ENCODE data around the gene MYH15. TPM values are rescaled to one million over a fixed set of nuclear protein-coding genes. Genes with fewer than 3 reads are reported as not detected.

MYH15 gene
- total and polyA plus RNA-seq, 10 of the 15 experiments (the other 5 are each of a cell fraction or from before 2014, with no cell fraction given), result 0.05 to 0.27 (median 0.09) TPM; not detected in 1

DNA sequence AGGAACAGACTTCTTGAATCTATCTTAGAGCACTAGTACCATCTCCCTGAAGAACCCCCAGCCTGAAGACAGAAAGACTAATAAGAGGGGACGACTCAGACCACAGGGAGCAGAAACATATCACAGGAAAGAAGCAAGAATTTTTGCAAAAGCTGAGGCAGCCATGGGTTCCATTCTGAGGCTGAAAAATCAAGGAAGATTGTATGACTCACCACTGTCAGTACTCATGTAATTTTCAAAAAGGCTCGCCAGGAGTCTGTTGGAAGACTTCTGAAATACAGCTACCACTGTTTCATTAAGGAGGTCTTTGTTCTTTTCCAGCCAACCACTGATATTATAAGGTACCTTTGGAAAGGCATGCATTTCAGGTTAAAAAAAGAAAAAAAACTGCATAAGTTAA lies 47.5 kb downstream of the MYH15 start:
- H3K9me3 ChIP-seq (replicated peaks; ENCODE audit: control insufficient read depth, insufficient read depth, low read length), result no peaks in the 10 kb centered on the region
- ChIA-PET SMC1A (ENCODE audit: uncharacterized antibody, unreplicated experiment) (interaction anchor here (0.6 kb wide), 2 partner anchors 169 to 238 kb away, joined by 3 read pairs; no protein-coding TSS in a partner anchor), POLR2A (no interaction called here), RAD21 (ENCODE audit: unreplicated experiment) (no interaction called here), CTCF (no interaction called here)
- 19% methylated on average over 2 of the region's 2 CpGs for WGBS (ENCODE audit: insufficient coverage, insufficient replicate concordance, low lambda C conversion rate, missing lambda C conversion rate)
- BruUV-seq (replicated peaks), result no TSS peak
- no peak overlapping the region for H3K27ac ChIP-seq (ENCODE audit: control insufficient read depth, insufficient read depth)
- no peaks in the 10 kb centered on the region for H3K4me1 ChIP-seq (ENCODE audit: control insufficient read depth, insufficient read depth, low read length)
- DNase-seq (ENCODE audit: low read depth, low spot score), result no peak
- ATAC-seq, result no peak
- H3K4me3 ChIP-seq, result no peak overlapping the region
- H3K36me3 ChIP-seq (ENCODE audit: control insufficient read depth in 2 of 2, insufficient read depth in 2 of 2, low read length in 1 of 2), result no peaks in the 10 kb centered on the region
- H4K20me1 ChIP-seq (ENCODE audit: control insufficient read depth, insufficient read depth), result no peaks in the 10 kb centered on the region
- in situ Hi-C loops (cut with MboI), result no loop called here
- no peak overlapping the region for H2AFZ ChIP-seq (ENCODE audit: control insufficient read depth, low read depth, low read length)
- no peaks in the 10 kb centered on the region for H3K27me3 ChIP-seq (replicated peaks in 1 of 2; ENCODE audit: control insufficient read depth in 2 of 2, insufficient read depth in 2 of 2, low read length in 1 of 2)
- intact Hi-C loops (cut with micrococcal nuclease; ENCODE audit: unreplicated experiment), result no loop called here
- no peak for TF ChIP-seq CHD1 (IDR thresholded peaks at IDR 0.05; ENCODE audit: low read depth, low read length)
- TF ChIP-seq SIN3A (IDR thresholded peaks at IDR 0.05; ENCODE audit: low read depth, low read length), result no peak
- FAIRE-seq, result no peak
- H3K9ac ChIP-seq (ENCODE audit: control insufficient read depth, insufficient read depth, low read length), result no peak overlapping the region
- no peak overlapping the region for H3K4me2 ChIP-seq (ENCODE audit: control insufficient read depth, insufficient read depth)
- no peaks in the 10 kb centered on the region for H3K79me2 ChIP-seq (ENCODE audit: control insufficient read depth, insufficient read depth, low read length)

DNA sequence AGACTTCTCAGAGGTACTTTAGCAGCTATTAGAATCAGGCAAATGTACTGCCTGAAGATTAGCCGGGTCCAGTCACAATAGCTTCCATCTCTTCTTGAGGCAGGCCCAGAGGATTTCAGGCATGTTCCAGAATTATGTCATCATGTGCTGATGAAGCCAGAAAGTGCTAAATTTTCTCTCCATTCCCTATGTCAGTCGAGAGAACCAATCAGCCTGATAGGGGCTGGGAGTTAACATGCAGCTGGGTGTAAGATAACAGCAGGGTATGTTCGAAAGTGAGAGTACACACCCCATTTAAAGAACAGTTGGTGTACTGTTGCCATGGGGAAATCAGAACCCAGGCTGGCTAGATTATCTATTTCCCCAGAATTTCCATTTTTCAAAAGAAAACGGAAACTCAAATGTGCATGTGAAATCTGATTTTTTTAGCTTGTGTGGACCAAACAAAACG lies 48.7 kb downstream of the MYH15 start:
- Histone ChIP-seq H3K27me3 (replicated peaks in 1 of 2; ENCODE audit: control insufficient read depth in 2 of 2, insufficient read depth in 2 of 2, low read length in 1 of 2) (no peaks in the 10 kb centered on the region), H3K27ac (ENCODE audit: control insufficient read depth, insufficient read depth) (no peak overlapping the region), H3K4me1 (ENCODE audit: control insufficient read depth, insufficient read depth, low read length) (no peaks in the 10 kb centered on the region), H3K4me3 (no peak overlapping the region), H3K79me2 (ENCODE audit: control insufficient read depth, insufficient read depth, low read length) (no peaks in the 10 kb centered on the region), H3K36me3 (ENCODE audit: control insufficient read depth in 2 of 2, insufficient read depth in 2 of 2, low read length in 1 of 2) (no peaks in the 10 kb centered on the region), H3K9me3 (replicated peaks; ENCODE audit: control insufficient read depth, insufficient read depth, low read length) (no peaks in the 10 kb centered on the region), H4K20me1 (ENCODE audit: control insufficient read depth, insufficient read depth) (no peaks in the 10 kb centered on the region), H3K9ac (ENCODE audit: control insufficient read depth, insufficient read depth, low read length) (no peak overlapping the region), H2AFZ (ENCODE audit: control insufficient read depth, low read depth, low read length) (no peak overlapping the region), H3K4me2 (ENCODE audit: control insufficient read depth, insufficient read depth) (no peak overlapping the region)
- no TSS peak for BruUV-seq (replicated peaks)
- 49% methylated on average over 5 of the region's 5 CpGs for WGBS (ENCODE audit: insufficient coverage, insufficient replicate concordance, low lambda C conversion rate, missing lambda C conversion rate)
- ChIA-PET SMC1A (ENCODE audit: uncharacterized antibody, unreplicated experiment) (interaction anchor here (1.0 kb wide), 1 partner anchor 47 kb away, joined by 3 read pairs; no protein-coding TSS in a partner anchor), CTCF (interaction anchor here (2.1 kb wide), 1 partner anchor 16 kb away, joined by 8 read pairs; no protein-coding TSS in a partner anchor), RAD21 (ENCODE audit: unreplicated experiment) (interaction anchor here (1.2 kb wide), 1 partner anchor 14 kb away, joined by 3 read pairs; no protein-coding TSS in a partner anchor), POLR2A (no interaction called here)
- FAIRE-seq (peak; percentile 23), ATAC-seq (no peak), DNase-seq (ENCODE audit: low read depth, low spot score) (no peak)
- intact Hi-C loops (cut with micrococcal nuclease; ENCODE audit: unreplicated experiment) (no loop called here), in situ Hi-C loops (cut with MboI) (no loop called here)
- TF ChIP-seq FOS (IDR thresholded peaks at IDR 0.05; ENCODE audit: borderline replicate concordance, extremely low read depth, insufficient read length), result no peak
- TF ChIP-seq SMAD5 (IDR thresholded peaks at IDR 0.05; ENCODE audit: low read depth), result no peak
- TF ChIP-seq NFIC (IDR thresholded peaks at IDR 0.05; ENCODE audit: low read depth, low read length), result no peak
- no peak for TF ChIP-seq HDAC2 (IDR thresholded peaks at IDR 0.05)
- no peak for TF ChIP-seq RUNX3 (IDR thresholded peaks at IDR 0.05; ENCODE audit: low read length)
- no peak for TF ChIP-seq ZNF24 (IDR thresholded peaks at IDR 0.05)
- TF ChIP-seq ETV6 (conservative IDR thresholded peaks at IDR 0.05 in 1 of 2, IDR thresholded peaks at IDR 0.05 in 1 of 2; ENCODE audit: borderline replicate concordance in 1 of 2, low read depth in 1 of 2), result no peak
- TF ChIP-seq CBFB (IDR thresholded peaks at IDR 0.05; ENCODE audit: low read depth), result no peak
- TF ChIP-seq, protein P1, sequence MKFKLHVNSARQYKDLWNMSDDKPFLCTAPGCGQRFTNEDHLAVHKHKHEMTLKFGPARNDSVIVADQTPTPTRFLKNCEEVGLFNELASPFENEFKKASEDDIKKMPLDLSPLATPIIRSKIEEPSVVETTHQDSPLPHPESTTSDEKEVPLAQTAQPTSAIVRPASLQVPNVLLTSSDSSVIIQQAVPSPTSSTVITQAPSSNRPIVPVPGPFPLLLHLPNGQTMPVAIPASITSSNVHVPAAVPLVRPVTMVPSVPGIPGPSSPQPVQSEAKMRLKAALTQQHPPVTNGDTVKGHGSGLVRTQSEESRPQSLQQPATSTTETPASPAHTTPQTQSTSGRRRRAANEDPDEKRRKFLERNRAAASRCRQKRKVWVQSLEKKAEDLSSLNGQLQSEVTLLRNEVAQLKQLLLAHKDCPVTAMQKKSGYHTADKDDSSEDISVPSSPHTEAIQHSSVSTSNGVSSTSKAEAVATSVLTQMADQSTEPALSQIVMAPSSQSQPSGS (IDR thresholded peaks at IDR 0.05; ENCODE audit: low read length), result no peak
- TF ChIP-seq, protein P2, sequence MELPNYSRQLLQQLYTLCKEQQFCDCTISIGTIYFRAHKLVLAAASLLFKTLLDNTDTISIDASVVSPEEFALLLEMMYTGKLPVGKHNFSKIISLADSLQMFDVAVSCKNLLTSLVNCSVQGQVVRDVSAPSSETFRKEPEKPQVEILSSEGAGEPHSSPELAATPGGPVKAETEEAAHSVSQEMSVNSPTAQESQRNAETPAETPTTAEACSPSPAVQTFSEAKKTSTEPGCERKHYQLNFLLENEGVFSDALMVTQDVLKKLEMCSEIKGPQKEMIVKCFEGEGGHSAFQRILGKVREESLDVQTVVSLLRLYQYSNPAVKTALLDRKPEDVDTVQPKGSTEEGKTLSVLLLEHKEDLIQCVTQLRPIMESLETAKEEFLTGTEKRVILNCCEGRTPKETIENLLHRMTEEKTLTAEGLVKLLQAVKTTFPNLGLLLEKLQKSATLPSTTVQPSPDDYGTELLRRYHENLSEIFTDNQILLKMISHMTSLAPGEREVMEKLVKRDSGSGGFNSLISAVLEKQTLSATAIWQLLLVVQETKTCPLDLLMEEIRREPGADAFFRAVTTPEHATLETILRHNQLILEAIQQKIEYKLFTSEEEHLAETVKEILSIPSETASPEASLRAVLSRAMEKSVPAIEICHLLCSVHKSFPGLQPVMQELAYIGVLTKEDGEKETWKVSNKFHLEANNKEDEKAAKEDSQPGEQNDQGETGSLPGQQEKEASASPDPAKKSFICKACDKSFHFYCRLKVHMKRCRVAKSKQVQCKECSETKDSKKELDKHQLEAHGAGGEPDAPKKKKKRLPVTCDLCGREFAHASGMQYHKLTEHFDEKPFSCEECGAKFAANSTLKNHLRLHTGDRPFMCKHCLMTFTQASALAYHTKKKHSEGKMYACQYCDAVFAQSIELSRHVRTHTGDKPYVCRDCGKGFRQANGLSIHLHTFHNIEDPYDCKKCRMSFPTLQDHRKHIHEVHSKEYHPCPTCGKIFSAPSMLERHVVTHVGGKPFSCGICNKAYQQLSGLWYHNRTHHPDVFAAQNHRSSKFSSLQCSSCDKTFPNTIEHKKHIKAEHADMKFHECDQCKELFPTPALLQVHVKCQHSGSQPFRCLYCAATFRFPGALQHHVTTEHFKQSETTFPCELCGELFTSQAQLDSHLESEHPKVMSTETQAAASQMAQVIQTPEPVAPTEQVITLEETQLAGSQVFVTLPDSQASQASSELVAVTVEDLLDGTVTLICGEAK (IDR thresholded peaks at IDR 0.05; ENCODE audit: borderline replicate concordance), result no peak
- no peak for TF ChIP-seq MEF2B (IDR thresholded peaks at IDR 0.05; ENCODE audit: partially characterized antibody, poor library complexity, severe bottlenecking)
- no peak for TF ChIP-seq CREM (IDR thresholded peaks at IDR 0.05; ENCODE audit: low read depth)

All from GM12878 (cell line).